HG03139 (cell line): ENCODE data around the gene TMEM239.

Source experiments
- ATAC-seq: cut with Tn5 transposase; IDR thresholded peaks from one replicate; pipeline ENCODE4 v1.9.1; 2021; ENCODE audit not compliant: unreplicated experiment

TMEM239 gene

DNA sequence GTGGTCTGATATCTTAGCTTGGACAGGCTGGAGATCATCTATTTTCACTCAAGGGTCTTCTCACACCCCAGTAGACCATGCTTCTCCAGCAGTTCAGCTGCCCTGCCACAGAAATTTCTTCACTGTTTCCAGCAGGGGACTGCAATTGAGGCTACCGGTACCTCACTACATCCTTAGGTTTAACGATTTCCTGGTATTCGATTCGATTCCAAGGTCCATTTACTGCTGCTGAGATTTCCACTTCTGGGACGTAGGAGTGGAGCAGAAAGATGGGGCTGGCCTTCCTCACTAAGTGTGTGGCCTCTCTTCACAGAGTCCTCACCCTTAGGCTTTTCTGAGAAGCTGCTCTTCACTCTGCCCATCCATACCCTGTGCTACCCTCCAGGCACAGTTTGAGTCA is 30.5 kb downstream of the TMEM239 start:
- ATAC-seq = no peak

DNA sequence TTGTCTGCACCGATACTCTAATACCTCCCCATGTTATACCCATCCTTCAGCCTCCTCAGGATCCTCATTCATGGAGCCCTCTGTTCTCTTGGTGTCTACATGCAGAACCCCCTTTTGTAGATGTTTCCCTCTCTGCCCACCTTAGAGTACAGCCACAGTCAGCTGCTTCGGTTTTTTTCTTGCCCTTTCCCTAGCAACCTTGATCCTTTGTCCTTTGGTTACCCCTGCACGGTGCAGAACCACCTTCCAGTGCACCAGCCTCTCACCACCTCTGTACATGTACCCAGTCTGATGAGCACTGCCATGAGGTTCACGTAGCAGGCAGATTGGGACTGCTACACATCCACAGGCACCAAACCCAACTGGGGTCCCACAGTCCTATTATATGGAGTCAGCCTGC is 31.6 kb downstream of the TMEM239 start:
- no peak for ATAC-seq

DNA sequence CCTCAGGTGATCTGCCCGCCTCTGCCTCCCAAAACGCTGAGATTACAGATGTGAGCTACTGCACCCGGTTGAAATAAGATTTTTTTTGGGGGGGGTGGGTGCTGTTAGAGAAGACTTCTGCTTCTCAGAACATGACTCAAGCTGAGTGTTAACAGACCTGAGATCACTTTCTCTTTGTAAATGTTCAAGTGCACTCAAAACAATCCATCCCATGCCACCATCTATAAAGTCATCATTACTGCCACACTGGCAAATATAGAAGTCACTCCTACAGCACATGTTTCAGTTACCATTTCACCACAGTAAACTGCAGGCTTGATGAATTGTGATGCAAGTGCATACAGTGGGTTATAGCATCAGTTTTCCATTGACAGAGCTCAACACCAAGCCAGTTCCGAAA is 33.4 kb downstream of the TMEM239 start:
- no peak for ATAC-seq

DNA sequence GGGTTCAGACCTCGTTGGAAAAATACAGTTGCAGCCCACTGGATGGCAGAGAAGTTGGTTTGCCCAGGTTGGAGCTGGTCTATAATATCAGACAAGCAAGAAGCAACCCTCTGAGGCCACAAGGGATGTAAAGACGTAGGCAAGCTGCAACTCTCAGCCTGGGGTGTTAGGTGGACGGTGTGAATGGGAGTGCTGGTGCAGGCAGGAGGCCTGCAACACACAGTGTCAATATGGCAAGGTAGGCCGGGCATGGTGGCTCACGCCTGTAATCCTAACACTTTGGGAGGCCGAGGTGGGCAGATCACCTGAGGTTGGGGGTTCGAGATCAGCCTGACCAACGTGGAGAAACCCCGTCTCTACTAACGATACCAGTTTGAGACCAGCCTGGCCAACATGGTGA is 34.9 kb downstream of the TMEM239 start:
- no peak for ATAC-seq

DNA sequence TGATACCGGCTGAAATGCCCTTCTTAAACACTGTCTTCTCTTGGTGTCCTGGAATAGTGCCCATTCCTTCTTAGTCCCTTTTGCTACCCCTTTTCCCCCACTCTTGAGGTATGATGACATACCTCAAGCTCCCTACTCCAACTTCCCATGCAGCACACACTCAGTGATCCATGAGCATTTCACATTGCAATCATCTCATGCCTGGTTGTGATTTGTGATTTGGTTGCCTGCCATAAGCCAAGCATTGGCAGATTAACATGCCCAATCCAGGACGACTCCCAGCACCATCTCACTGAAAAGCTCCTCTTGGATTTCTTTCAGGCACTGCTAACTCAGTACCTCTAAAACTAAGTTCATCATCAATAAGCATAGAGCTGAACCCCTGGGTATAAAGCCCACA is 42.4 kb downstream of the TMEM239 start:
- no peak for ATAC-seq

DNA sequence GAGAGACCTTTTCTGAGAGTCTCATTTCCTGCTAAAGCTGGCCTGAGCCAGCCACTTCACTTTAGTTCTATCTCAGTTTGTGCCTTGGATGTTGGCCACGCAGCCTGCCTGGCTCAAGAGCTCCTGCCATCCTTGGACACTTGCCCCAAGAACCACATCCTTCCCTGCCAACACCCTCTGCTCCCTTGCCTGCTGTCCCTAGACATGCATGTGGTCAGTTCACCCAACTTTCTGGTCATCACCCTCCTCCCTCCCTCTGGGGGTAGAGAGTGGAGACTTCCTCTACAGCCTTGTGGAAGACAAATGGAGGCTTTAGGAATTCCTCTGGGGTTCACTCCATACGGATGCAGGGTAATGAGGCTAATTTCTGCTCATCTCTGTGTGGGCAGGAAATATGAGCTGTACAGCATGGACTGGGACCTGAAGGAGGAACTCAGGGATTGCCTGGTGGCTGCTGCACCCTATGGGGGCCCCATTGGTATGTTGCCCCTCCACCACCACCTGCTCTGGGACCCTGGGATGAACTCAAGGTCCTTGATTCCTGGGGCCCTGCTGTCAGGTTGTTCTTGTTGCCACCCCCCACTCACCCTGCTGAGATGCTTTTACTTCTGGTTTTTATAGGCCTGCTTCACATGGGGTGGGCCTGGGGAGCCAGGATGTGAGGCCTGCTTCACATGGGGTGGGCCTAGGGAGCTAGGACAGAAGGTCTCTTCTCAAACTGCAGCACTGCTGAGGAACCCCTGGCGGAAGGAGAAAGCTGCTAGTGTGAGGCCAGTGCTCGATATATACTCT is 43.4 kb downstream of the TMEM239 start:
- ATAC-seq = no peak

DNA sequence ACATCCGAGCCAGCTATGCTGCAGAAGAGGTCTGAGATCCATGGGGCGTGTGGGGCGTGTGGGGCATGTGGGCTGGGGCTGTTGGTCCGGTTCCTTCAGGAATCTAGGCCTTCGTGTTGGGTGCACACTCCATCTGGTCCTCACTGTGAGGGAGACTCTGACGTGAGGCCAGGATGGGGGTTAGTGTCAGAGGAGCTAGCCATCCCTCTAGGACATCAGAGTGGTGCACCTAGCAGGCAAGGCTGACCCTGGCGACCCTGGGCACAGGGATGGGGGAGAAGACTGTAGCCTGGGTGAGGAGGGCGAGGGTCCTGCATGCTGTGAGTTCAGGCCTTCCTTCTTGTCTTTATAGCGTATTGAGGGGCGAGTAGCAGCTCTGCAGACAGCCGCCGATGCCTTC is 48.5 kb downstream of the TMEM239 start:
- ATAC-seq = no peak

DNA sequence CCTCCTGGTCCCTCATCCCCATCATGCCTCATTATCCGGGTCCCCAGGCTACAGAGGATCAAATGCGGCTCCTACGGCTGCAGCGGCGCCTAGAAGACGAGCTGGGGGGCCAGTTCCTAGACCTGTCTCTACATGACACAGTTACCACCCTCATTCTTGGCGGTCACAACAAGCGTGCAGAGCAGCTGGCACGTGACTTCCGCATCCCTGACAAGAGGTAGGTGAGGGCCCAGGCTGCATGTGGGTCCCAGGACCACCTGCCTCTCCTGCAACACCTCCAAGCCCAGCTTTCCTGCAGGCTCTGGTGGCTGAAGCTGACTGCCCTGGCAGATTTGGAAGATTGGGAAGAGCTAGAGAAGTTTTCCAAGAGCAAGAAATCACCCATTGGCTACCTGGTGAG is 48.9 kb downstream of the TMEM239 start:
- no peak for ATAC-seq

DNA sequence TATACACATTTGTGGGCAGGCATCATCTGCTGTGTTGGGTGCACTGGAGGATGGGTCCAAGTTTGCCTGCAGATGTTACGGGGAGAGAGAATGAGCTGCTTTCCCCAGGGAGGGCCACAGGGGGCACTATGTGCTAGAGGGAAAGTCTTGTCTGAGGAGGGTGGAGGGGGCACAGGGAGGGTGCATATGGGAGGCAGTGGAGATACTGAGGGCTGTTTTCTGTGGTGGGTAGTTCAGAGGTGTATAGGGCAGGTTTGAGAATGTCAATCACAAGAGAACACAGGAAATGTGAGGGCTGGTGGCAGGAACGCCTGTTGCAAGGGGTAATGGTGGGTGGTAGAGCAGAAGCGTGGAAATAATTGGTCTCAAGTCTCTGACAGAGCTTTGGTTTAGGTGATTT is 49.5 kb downstream of the TMEM239 start:
- ATAC-seq = no peak

DNA sequence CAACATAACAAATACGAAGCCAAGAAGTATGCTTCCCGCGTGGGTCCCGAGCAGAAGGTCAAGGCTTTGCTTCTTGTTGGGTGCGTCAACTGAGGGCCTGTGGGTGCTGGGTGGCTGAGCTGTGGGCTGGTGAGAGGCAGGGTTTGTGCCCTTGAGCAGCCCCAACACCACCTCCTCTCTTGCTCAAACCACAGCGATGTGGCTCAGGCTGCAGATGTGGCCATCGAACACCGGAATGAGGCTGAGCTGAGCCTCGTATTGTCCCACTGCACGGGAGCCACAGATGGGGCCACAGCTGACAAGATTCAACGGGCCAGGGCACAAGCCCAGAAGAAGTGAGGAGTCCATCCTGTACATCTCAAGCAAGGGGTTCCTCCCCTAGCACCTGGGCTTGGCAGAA is 50.1 kb downstream of the TMEM239 start:
- ATAC-seq = no peak

DNA sequence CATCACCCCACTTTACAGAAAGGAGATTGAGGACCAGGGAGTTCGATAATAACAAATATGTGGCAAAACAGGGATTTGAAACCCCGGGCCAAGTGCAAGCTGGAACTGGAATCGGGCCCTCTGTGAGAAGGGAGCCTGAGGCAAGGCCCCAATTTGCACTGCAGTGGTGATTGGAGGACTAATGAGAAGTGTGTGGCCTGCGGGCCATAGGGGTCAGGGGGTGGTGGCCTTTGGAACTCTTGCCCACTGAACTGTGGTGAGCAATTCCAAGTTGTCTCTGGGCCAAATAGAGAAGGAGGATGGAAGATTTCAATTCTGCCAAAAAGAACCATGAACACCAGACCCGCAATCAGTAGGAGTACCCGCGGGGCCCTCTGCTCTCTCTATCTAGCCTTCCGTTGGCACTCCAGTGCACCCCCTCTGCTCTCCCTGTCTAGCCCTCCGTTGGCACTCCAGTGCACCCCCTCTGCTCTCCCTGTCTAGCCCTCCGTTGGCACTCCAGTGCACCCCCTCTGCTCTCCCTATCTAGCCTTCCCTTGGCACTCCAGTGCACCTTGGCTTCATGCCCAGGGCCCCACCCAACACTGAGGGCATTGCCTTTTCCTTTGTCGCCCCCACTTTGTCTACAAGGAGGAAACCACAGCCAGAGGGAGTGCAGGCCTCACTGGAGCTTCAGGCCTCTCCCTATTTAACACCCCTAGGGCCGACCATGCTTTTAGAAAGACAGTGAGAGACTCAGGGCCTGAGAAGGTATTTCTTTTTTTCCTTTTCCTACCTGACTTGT is 51.1 kb downstream of the TMEM239 start:
- ATAC-seq = no peak
